ENCODE results near the gene GRIK2.

GRIK2 gene

GRCh38 chr6:101528801-101529200 is 135.3 kb downstream of the GRIK2 start:
- Histone ChIP-seq H3K4me3 (ENCODE audit: insufficient read depth, low read depth, low read length) (no peak overlapping the region), H3K36me3 (ENCODE audit: control insufficient read depth, insufficient read depth, low read length) (no peaks in the 10 kb centered on the region), H3K27ac (ENCODE audit: insufficient read depth, low read depth, low read length, poor library complexity, severe bottlenecking) (no peak overlapping the region), H3K27me3 (ENCODE audit: control insufficient read depth, insufficient read depth, low read length, poor library complexity, severe bottlenecking) (no peaks in the 10 kb centered on the region), H3K4me1 (ENCODE audit: control insufficient read depth, insufficient read depth, low read length) (no peaks in the 10 kb centered on the region), H3K9me3 (ENCODE audit: control insufficient read depth, low read length) (no peaks in the 10 kb centered on the region)

GRCh38 chr6:101531538-101531937 is 138.0 kb downstream of the GRIK2 start:
- H3K27me3 ChIP-seq (ENCODE audit: control insufficient read depth, insufficient read depth, low read length, poor library complexity, severe bottlenecking), result no peaks in the 10 kb centered on the region
- no peaks in the 10 kb centered on the region for H3K36me3 ChIP-seq (ENCODE audit: control insufficient read depth, insufficient read depth, low read length)
- H3K4me1 ChIP-seq (ENCODE audit: control insufficient read depth, insufficient read depth, low read length), result no peaks in the 10 kb centered on the region
- WGBS, 2 experiments, result 90% methylated on average over 2 of the region's 2 CpGs
- no peaks in the 10 kb centered on the region for H3K9me3 ChIP-seq (ENCODE audit: control insufficient read depth, low read length)
- H3K27ac ChIP-seq (ENCODE audit: insufficient read depth, low read depth, low read length, poor library complexity, severe bottlenecking), result no peak overlapping the region
- H3K4me3 ChIP-seq (ENCODE audit: insufficient read depth, low read depth, low read length), result no peak overlapping the region

GRCh38 chr6:101534386-101534785 is 140.9 kb downstream of the GRIK2 start:
- Histone ChIP-seq H3K4me3 (ENCODE audit: insufficient read depth, low read depth, low read length) (no peak overlapping the region), H3K9me3 (ENCODE audit: control insufficient read depth, low read length) (no peaks in the 10 kb centered on the region), H3K27me3 (ENCODE audit: control insufficient read depth, insufficient read depth, low read length, poor library complexity, severe bottlenecking) (no peaks in the 10 kb centered on the region), H3K27ac (ENCODE audit: insufficient read depth, low read depth, low read length, poor library complexity, severe bottlenecking) (no peak overlapping the region), H3K36me3 (ENCODE audit: control insufficient read depth, insufficient read depth, low read length) (no peaks in the 10 kb centered on the region), H3K4me1 (ENCODE audit: control insufficient read depth, insufficient read depth, low read length) (no peaks in the 10 kb centered on the region)
- 91 to 97% methylated on average over 2 of the region's 2 CpGs for WGBS, 2 experiments

DNA sequence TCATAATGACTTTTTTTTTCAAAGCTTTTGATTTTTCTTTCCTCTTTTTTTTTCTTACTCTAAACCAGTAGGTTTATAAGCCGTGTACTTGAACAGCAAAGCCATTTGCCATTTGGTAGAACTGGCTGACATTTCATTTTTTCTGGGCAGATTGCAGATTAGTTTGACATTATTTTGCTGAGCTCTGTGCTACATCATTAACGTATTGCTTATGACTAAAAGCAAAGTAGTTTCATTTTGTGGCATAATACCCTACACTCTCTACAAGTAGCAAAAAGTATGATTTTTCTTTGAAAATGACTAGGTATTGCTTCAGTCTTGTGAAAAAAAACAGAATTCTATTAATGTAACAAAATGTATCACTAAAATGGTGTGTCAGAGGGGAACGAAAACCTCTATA is 141.3 kb downstream of the GRIK2 start:
- WGBS, 2 experiments, result 90 to 100% methylated on average over 3 of the region's 3 CpGs
- Histone ChIP-seq H3K27ac (ENCODE audit: insufficient read depth, low read depth, low read length, poor library complexity, severe bottlenecking) (no peak overlapping the region), H3K4me1 (ENCODE audit: control insufficient read depth, insufficient read depth, low read length) (no peaks in the 10 kb centered on the region), H3K9me3 (ENCODE audit: control insufficient read depth, low read length) (no peaks in the 10 kb centered on the region), H3K4me3 (ENCODE audit: insufficient read depth, low read depth, low read length) (no peak overlapping the region), H3K27me3 (ENCODE audit: control insufficient read depth, insufficient read depth, low read length, poor library complexity, severe bottlenecking) (no peaks in the 10 kb centered on the region), H3K36me3 (ENCODE audit: control insufficient read depth, insufficient read depth, low read length) (no peaks in the 10 kb centered on the region)

DNA sequence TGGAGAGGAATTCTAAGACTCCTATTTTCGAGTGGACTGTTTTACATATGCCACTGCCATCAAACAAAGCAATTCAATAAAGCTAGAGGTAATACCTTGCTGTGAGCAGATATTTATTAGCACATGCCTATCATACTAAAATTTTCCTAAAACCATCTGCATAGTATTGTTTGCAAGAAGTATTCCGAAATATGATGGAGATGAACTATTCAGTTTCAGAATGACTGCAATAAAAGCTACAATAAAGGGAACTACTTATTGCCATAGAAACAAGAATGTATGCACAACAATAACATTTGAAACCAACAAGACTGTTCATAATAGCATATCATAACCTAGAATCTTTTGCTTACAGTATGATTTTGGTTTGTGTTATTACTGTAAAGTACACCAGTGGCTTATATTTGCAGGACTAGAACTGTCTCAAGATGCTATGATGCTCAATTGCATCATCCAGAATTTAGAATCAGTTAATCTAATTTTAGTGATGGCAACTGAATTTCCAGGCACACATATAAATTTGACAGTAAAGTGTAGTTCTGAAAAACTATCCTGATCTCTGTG is 144.3 kb downstream of the GRIK2 start:
- Histone ChIP-seq H3K27me3 (ENCODE audit: control insufficient read depth, insufficient read depth, low read length, poor library complexity, severe bottlenecking) (no peaks in the 10 kb centered on the region), H3K4me3 (ENCODE audit: insufficient read depth, low read depth, low read length) (no peak overlapping the region), H3K9me3 (ENCODE audit: control insufficient read depth, low read length) (no peaks in the 10 kb centered on the region), H3K4me1 (ENCODE audit: control insufficient read depth, insufficient read depth, low read length) (no peaks in the 10 kb centered on the region), H3K27ac (ENCODE audit: insufficient read depth, low read depth, low read length, poor library complexity, severe bottlenecking) (no peak overlapping the region), H3K36me3 (ENCODE audit: control insufficient read depth, insufficient read depth, low read length) (no peaks in the 10 kb centered on the region)
- 80 to 91% methylated on average over 1 to 2 of the region's 2 CpGs for WGBS, 2 experiments

DNA sequence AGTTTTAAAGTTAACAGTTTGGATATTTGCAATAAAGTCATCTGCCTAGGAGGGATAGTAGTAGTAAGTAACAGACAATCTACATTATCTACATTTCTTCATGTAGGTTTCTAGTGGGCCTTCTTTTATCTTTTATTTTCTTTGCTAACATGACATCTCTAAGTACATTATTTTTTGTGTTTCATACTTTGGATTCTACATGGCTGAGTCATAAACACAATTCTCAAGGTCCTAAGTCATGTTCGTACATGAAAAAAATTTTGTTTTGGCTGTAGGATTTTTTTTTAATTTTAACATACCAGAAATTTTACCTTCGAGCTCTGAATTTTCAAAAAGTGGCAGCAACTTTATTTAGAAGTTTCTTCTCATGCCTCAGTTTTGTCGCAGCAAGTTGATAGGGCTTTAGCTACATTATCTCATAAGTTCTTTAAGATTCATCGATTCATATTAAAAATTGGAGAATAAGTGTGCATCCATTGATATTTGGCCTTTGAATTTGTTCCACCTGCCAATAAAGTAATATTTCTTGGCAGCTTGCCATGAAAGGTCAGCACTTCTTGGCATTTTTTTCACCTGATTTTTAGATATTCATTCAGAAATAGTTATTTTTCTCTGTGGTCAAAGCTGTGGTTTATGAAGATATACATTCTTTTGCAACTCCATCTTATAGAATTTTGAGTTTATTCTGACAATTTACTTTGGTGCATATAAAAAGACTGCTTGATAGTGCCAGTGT is 146.2 kb downstream of the GRIK2 start:
- Histone ChIP-seq H3K4me1 (ENCODE audit: control insufficient read depth, insufficient read depth, low read length) (no peaks in the 10 kb centered on the region), H3K27me3 (ENCODE audit: control insufficient read depth, insufficient read depth, low read length, poor library complexity, severe bottlenecking) (no peaks in the 10 kb centered on the region), H3K4me3 (ENCODE audit: insufficient read depth, low read depth, low read length) (no peak overlapping the region), H3K9me3 (ENCODE audit: control insufficient read depth, low read length) (no peaks in the 10 kb centered on the region), H3K27ac (ENCODE audit: insufficient read depth, low read depth, low read length, poor library complexity, severe bottlenecking) (no peak overlapping the region), H3K36me3 (ENCODE audit: control insufficient read depth, insufficient read depth, low read length) (no peaks in the 10 kb centered on the region)
- WGBS, 2 experiments, result 96 to 97% methylated on average over 3 to 4 of the region's 4 CpGs

GRCh38 chr6:101541894-101542293 is 148.4 kb downstream of the GRIK2 start:
- H3K9me3 ChIP-seq (ENCODE audit: control insufficient read depth, low read length), result no peaks in the 10 kb centered on the region
- no peaks in the 10 kb centered on the region for H3K27me3 ChIP-seq (ENCODE audit: control insufficient read depth, insufficient read depth, low read length, poor library complexity, severe bottlenecking)
- H3K27ac ChIP-seq (ENCODE audit: insufficient read depth, low read depth, low read length, poor library complexity, severe bottlenecking), result no peak overlapping the region
- H3K4me3 ChIP-seq (ENCODE audit: insufficient read depth, low read depth, low read length), result no peak overlapping the region
- no peaks in the 10 kb centered on the region for H3K36me3 ChIP-seq (ENCODE audit: control insufficient read depth, insufficient read depth, low read length)
- no peaks in the 10 kb centered on the region for H3K4me1 ChIP-seq (ENCODE audit: control insufficient read depth, insufficient read depth, low read length)
- WGBS, 2 experiments, result 100% methylated on average over 1 of the region's 2 CpGs

- H3K9me3 ChIP-seq (ENCODE audit: control insufficient read depth, low read length), result no peaks in the 10 kb centered on the region
- 83 to 100% methylated on average over 1 of the region's 1 CpG for WGBS, 2 experiments
- no peak overlapping the region for H3K4me3 ChIP-seq (ENCODE audit: insufficient read depth, low read depth, low read length)
- no peaks in the 10 kb centered on the region for H3K27me3 ChIP-seq (ENCODE audit: control insufficient read depth, insufficient read depth, low read length, poor library complexity, severe bottlenecking)
- no peak overlapping the region for H3K27ac ChIP-seq (ENCODE audit: insufficient read depth, low read depth, low read length, poor library complexity, severe bottlenecking)
- no peaks in the 10 kb centered on the region for H3K36me3 ChIP-seq (ENCODE audit: control insufficient read depth, insufficient read depth, low read length)
- H3K4me1 ChIP-seq (ENCODE audit: control insufficient read depth, insufficient read depth, low read length), result no peaks in the 10 kb centered on the region
Observed at GRCh38 chr6:101543796-101544195, 150.3 kb downstream of the GRIK2 start.

DNA sequence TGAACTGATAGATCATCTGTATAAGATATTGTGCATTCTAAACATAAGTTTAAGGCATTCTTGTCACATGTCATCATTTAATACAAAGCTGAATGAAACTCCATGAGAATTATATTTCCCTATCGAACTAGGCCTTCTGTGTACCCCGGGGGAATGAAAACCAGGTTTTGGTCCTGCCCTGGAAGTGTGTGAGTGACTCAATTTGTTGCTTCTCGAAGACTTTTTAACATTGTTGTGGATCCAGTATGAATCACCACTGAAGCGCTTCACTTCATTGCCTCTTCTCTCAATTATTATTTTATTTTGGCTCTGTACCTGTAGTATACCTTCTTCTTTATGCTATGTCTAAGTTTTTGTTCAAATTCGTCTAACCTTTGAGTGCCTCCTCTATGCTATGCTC is 150.8 kb downstream of the GRIK2 start:
- Histone ChIP-seq H3K4me3 (ENCODE audit: insufficient read depth, low read depth, low read length) (no peak overlapping the region), H3K27me3 (ENCODE audit: control insufficient read depth, insufficient read depth, low read length, poor library complexity, severe bottlenecking) (no peaks in the 10 kb centered on the region), H3K27ac (ENCODE audit: insufficient read depth, low read depth, low read length, poor library complexity, severe bottlenecking) (no peak overlapping the region), H3K9me3 (ENCODE audit: control insufficient read depth, low read length) (no peaks in the 10 kb centered on the region), H3K4me1 (ENCODE audit: control insufficient read depth, insufficient read depth, low read length) (no peaks in the 10 kb centered on the region), H3K36me3 (ENCODE audit: control insufficient read depth, insufficient read depth, low read length) (no peaks in the 10 kb centered on the region)
- 89 to 90% methylated on average over 4 to 5 of the region's 5 CpGs for WGBS, 2 experiments

DNA sequence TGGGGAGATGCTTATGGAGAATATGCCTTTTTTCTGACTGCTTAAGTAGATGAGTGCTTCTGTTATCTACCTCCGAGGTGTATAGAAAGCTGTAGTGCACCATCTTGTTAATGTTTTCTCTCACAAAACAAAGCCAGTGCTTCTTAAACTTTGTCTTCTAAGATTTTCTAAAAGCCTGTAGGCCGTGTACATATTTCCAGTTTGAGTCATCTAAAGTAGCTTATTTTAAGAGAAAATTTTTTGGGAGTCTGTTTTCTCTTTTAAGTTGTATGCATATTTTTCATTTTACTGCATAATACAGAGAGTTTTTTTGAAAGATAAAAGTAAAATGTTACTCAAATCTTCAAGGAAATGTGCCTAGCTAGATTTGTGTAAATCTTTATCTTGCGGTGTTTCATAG is 151.7 kb downstream of the GRIK2 start:
- WGBS, 2 experiments, result 87 to 97% methylated on average over 2 to 3 of the region's 3 CpGs
- no peak overlapping the region for H3K4me3 ChIP-seq (ENCODE audit: insufficient read depth, low read depth, low read length)
- H3K27ac ChIP-seq (ENCODE audit: insufficient read depth, low read depth, low read length, poor library complexity, severe bottlenecking), result no peak overlapping the region
- H3K36me3 ChIP-seq (ENCODE audit: control insufficient read depth, insufficient read depth, low read length), result no peaks in the 10 kb centered on the region
- H3K4me1 ChIP-seq (ENCODE audit: control insufficient read depth, insufficient read depth, low read length), result no peaks in the 10 kb centered on the region
- no peaks in the 10 kb centered on the region for H3K27me3 ChIP-seq (ENCODE audit: control insufficient read depth, insufficient read depth, low read length, poor library complexity, severe bottlenecking)
- no peaks in the 10 kb centered on the region for H3K9me3 ChIP-seq (ENCODE audit: control insufficient read depth, low read length)
